BE2C (cell line): ENCODE results near the gene CRTC3.

ENCODE experiments used
- DNase-seq: peaks from one replicate; pipeline ENCODE4 v3.0.0-alpha.2; 2020
- H3K27me3 ChIP-seq: fragments of 250-450 bp; sonication (Bioruptor Pico); 2 replicates; pipeline ENCODE4 v1.5.1; 2020; ENCODE audit warnings: mild to moderate bottlenecking
- H3K36me3 ChIP-seq: fragments of 250-450 bp; sonication (Bioruptor Pico); 2 replicates; pipeline ENCODE4 v1.5.1; 2020; ENCODE audit warnings: mild to moderate bottlenecking
- H3K4me1 ChIP-seq: fragments of 250-450 bp; sonication (Bioruptor Pico); 2 replicates; pipeline ENCODE4 v1.5.1; 2020
- H3K4me3 ChIP-seq: 2 replicates; pipeline ENCODE4 v1.5.1; 2011; ENCODE audit warnings: low read depth, low read length
- H3K9me3 ChIP-seq: fragments of 250-450 bp; sonication (Bioruptor Pico); 2 replicates; pipeline ENCODE4 v1.5.1; 2020
- CTCF ChIP-seq: IDR thresholded peaks from 2 replicates; pipeline ENCODE4 v1.5.1; 2012; ENCODE audit warnings: mild to moderate bottlenecking, low read depth, low read length

CRTC3 gene

GRCh38 chr15:90580946-90581345 is 51.2 kb downstream of the CRTC3 start:
- no peak for DNase-seq
- no peak for TF ChIP-seq CTCF
- H3K4me1 ChIP-seq, result no peaks in the 10 kb centered on the region
- no peaks in the 10 kb centered on the region; the same call in 1 of the 2 replicates for H3K36me3 ChIP-seq
- H3K27me3 ChIP-seq, result no peaks in the 10 kb centered on the region
- H3K4me3 ChIP-seq, result no peak overlapping the region
- H3K9me3 ChIP-seq, result no peaks in the 10 kb centered on the region

- TF ChIP-seq CTCF, result no peak
- Histone ChIP-seq H3K36me3 (no peaks in the 10 kb centered on the region; the same call in 1 of the 2 replicates), H3K9me3 (no peaks in the 10 kb centered on the region), H3K27me3 (no peaks in the 10 kb centered on the region), H3K4me1 (no peaks in the 10 kb centered on the region), H3K4me3 (no peak overlapping the region)
- DNase-seq, result no peak
Measured at GRCh38 chr15:90581771-90582352, 52.1 kb downstream of the CRTC3 start.

- no peak for DNase-seq
- no peaks in the 10 kb centered on the region for H3K4me1 ChIP-seq
- H3K36me3 ChIP-seq, result no peaks in the 10 kb centered on the region
- no peaks in the 10 kb centered on the region for H3K9me3 ChIP-seq
- no peak overlapping the region for H3K4me3 ChIP-seq
- TF ChIP-seq CTCF, result no peak
- H3K27me3 ChIP-seq, result no peaks in the 10 kb centered on the region
Measured at GRCh38 chr15:90582553-90582952, 52.8 kb downstream of the CRTC3 start.

GRCh38 chr15:90583471-90584252 is 53.9 kb downstream of the CRTC3 start:
- no peaks in the 10 kb centered on the region for H3K36me3 ChIP-seq
- TF ChIP-seq CTCF, result no peak
- DNase-seq, result no peak
- H3K4me1 ChIP-seq, result no peaks in the 10 kb centered on the region
- H3K27me3 ChIP-seq, result no peaks in the 10 kb centered on the region
- no peaks in the 10 kb centered on the region for H3K9me3 ChIP-seq
- no peak overlapping the region for H3K4me3 ChIP-seq

- no peak for DNase-seq
- no peaks in the 10 kb centered on the region for H3K4me1 ChIP-seq
- no peak for TF ChIP-seq CTCF
- H3K36me3 ChIP-seq, result no peaks in the 10 kb centered on the region
- H3K27me3 ChIP-seq, result no peaks in the 10 kb centered on the region
- no peaks in the 10 kb centered on the region for H3K9me3 ChIP-seq
- no peak overlapping the region for H3K4me3 ChIP-seq
Measured at GRCh38 chr15:90584841-90585240, 55.1 kb downstream of the CRTC3 start.

- no peak for TF ChIP-seq CTCF
- no peaks in the 10 kb centered on the region for H3K36me3 ChIP-seq
- H3K4me3 ChIP-seq, result no peak overlapping the region
- DNase-seq, result no peak
- H3K9me3 ChIP-seq, result no peaks in the 10 kb centered on the region
- no peaks in the 10 kb centered on the region for H3K27me3 ChIP-seq
- no peaks in the 10 kb centered on the region for H3K4me1 ChIP-seq
Measured at GRCh38 chr15:90585863-90586262, 56.1 kb downstream of the CRTC3 start.
